Endothelial cell of umbilical vein (primary cell): Measurements from ENCODE around the gene RELT. TPM values are rescaled to one million over a fixed set of nuclear protein-coding genes. Genes with fewer than 3 reads are reported as not detected.

Experiments
- BruUV-seq: library from RNA; stranded (reverse); fragments of 400-500 nt; replicated peaks from 2 replicates; lab custom pipeline; 2021; lab: Mats Ljungman, UMichigan
- CTCF ChIA-PET: fragments of 300-600, 350-600 bp; sonication (Branson Sonifier 250); formaldehyde crosslinking; loops from one replicate; lab custom pipeline; 2021; ENCODE audit warnings: antibody characterized with exemption, inconsistent platforms; lab: Charles Lee
- POLR2A ChIA-PET: fragments of 300-600, 350-600 bp; sonication (Branson Sonifier 250); formaldehyde crosslinking; loops from one replicate; lab custom pipeline; 2021; ENCODE audit warnings: antibody characterized with exemption, inconsistent platforms; lab: Charles Lee
- DNase-seq: peaks from one replicate; pipeline ENCODE4 v3.0.0-alpha.2; 2011; ENCODE audit warnings: low read depth, low spot score
- FAIRE-seq: peaks from 2 replicates; lab custom pipeline; 2011; peaks lifted over from hg19 to GRCh38; lab: Jason Lieb, UNC
- H2AFZ ChIP-seq: 2 replicates; pipeline ENCODE4 v1.6.0; 2012; ENCODE audit warnings: low read depth, low read length, control low read depth, inconsistent platforms
- H3K27ac ChIP-seq: 2 replicates; pipeline ENCODE4 v1.5.1; 2011; ENCODE audit warnings: low read depth, mild to moderate bottlenecking, control low read depth, low read length, moderate library complexity; ENCODE audit not compliant: insufficient read depth
- H3K27me3 ChIP-seq, 2 experiments: 2 replicates each; pipeline versions ENCODE4 v1.6.0 to v1.6.1; 2011; ENCODE audit warnings: low read length in 2 of 2, mixed read lengths in 1 of 2; ENCODE audit not compliant: control insufficient read depth in 2 of 2, insufficient read depth in 2 of 2
- H3K36me3 ChIP-seq, 2 experiments: 2 replicates in 1 of 2; 3 replicates in 1 of 2; pipeline ENCODE4 v1.5.1; 2011; ENCODE audit warnings: low read length in 2 of 2, mild to moderate bottlenecking in 1 of 2, moderate library complexity in 1 of 2; ENCODE audit not compliant: control insufficient read depth in 2 of 2, insufficient read depth in 2 of 2; ENCODE audit errors: extremely low read depth in 1 of 2
- H3K4me1 ChIP-seq: 3 replicates; pipeline ENCODE4 v1.5.1; 2011; ENCODE audit warnings: mild to moderate bottlenecking, low read length; ENCODE audit not compliant: control insufficient read depth, insufficient read depth; ENCODE audit errors: extremely low read depth
- H3K4me2 ChIP-seq: 2 replicates; pipeline ENCODE4 v1.6.1; 2011; ENCODE audit warnings: low read length, control low read depth, mixed read lengths; ENCODE audit not compliant: insufficient read depth
- H3K4me3 ChIP-seq, 3 experiments: fragments of 200-600 bp in 1 of 3; sonication (generic), shearing (Covaris generic) in 1 of 3; replicated peaks in 1 of 3; 2 replicates each; pipeline ENCODE4 v1.5.1; 2011 to 2016; ENCODE audit warnings: control low read depth in 3 of 3, low read length in 3 of 3, mild to moderate bottlenecking in 2 of 3, inconsistent platforms in 1 of 3, low read depth in 1 of 3, moderate library complexity in 1 of 3; ENCODE audit not compliant: insufficient read depth in 1 of 3
- H3K79me2 ChIP-seq: 2 replicates; pipeline ENCODE4 v1.6.0; 2012; ENCODE audit warnings: low read length, inconsistent platforms; ENCODE audit not compliant: control insufficient read depth, insufficient read depth
- H3K9ac ChIP-seq: replicated peaks from 2 replicates; pipeline ENCODE3; 2011; ENCODE audit warnings: low read length, control low read depth; ENCODE audit not compliant: insufficient read depth; ENCODE audit errors: extremely low read depth
- H3K9me1 ChIP-seq: replicated peaks from 3 replicates; pipeline ENCODE4 v1.6.0; 2011; ENCODE audit warnings: mild to moderate bottlenecking, low read length; ENCODE audit not compliant: control insufficient read depth, insufficient read depth; ENCODE audit errors: extremely low read depth
- H3K9me3 ChIP-seq: replicated peaks from 2 replicates; pipeline ENCODE4 v1.5.1; 2012; ENCODE audit warnings: low read length, inconsistent platforms; ENCODE audit not compliant: control insufficient read depth, insufficient read depth
- H4K20me1 ChIP-seq: replicated peaks from 2 replicates; pipeline ENCODE3; 2011; ENCODE audit warnings: mild to moderate bottlenecking, low read length; ENCODE audit not compliant: control insufficient read depth, insufficient read depth; ENCODE audit errors: extremely low read depth
- CTCF ChIP-seq, 2 donors: IDR thresholded peaks; 1 replicate in 1 of 2; 2 replicates in 1 of 2; pipeline ENCODE4 v1.5.1; 2011; ENCODE audit warnings: low read length in 2 of 2, mild to moderate bottlenecking in 2 of 2, moderate library complexity in 2 of 2, control low read depth in 1 of 2, inconsistent platforms in 1 of 2, low read depth in 1 of 2; ENCODE audit not compliant: insufficient read depth in 1 of 2; ENCODE audit errors: extremely low read depth in 1 of 2
- EZH2 ChIP-seq: IDR thresholded peaks from 2 replicates; pipeline ENCODE4 v1.6.1; 2012; ENCODE audit warnings: borderline replicate concordance, low read depth, mild to moderate bottlenecking, moderate library complexity, low read length, inconsistent platforms; ENCODE audit not compliant: severe bottlenecking
- FOS ChIP-seq: IDR thresholded peaks from 2 replicates; pipeline ENCODE4 v1.6.1; 2011; ENCODE audit warnings: mild to moderate bottlenecking, low read length, moderate library complexity, borderline replicate concordance; ENCODE audit not compliant: insufficient read depth
- GATA2 ChIP-seq: IDR thresholded peaks from 2 replicates; pipeline ENCODE4 v1.7.0; 2011; ENCODE audit warnings: low read depth, mild to moderate bottlenecking, moderate library complexity, mixed read lengths, low read length; ENCODE audit not compliant: insufficient read length, insufficient read depth
- JUN ChIP-seq: IDR thresholded peaks from 2 replicates; pipeline ENCODE4 v1.6.1; 2011; ENCODE audit warnings: borderline replicate concordance, low read depth; ENCODE audit not compliant: insufficient read length, insufficient read depth
- MAX ChIP-seq: IDR thresholded peaks from 2 replicates; pipeline ENCODE4 v1.6.1; 2011; ENCODE audit not compliant: insufficient read depth, insufficient read length
- MYC ChIP-seq: IDR thresholded peaks from one replicate; pipeline ENCODE4 v1.6.1; 2011; ENCODE audit warnings: mild to moderate bottlenecking, low read depth, low read length
- POLR2A ChIP-seq: IDR thresholded peaks from 2 replicates; pipeline ENCODE4 v1.6.1; 2012; ENCODE audit warnings: low read depth, mild to moderate bottlenecking, control low read depth, low read length
- POLR2AphosphoS5 ChIP-seq: IDR thresholded peaks from 2 replicates; pipeline ENCODE4 v1.6.1; 2012; ENCODE audit warnings: low read depth, mild to moderate bottlenecking, control low read depth, low read length, moderate library complexity; ENCODE audit not compliant: insufficient read depth
- dilution Hi-C: fragments of 300-500 bp; cut with MboI; formaldehyde crosslinking; loops from one replicate; pipeline ENCODE4 v1.15.0; 2019; ENCODE audit warnings: low sequenced_read_pairs; ENCODE audit not compliant: extremely low pct_ligation_motif_present
- intact Hi-C: fragments of 100-400 bp; cut with micrococcal nuclease; formaldehyde crosslinking; loops from one replicate; pipeline ENCODE4 v1.10.0; 2022
- polyA plus RNA-seq, 4 experiments: library from polyadenylated mRNA; depleted of rRNA in 3 of 4; stranded (reverse) in 3 of 4; unstranded in 1 of 4; fragments of >200 nt; gene quantifications; 2 replicates each; pipeline versions ENCODE4 v1.2.1 to v1.2.3, GENCODE V29; 2011 to 2012; ENCODE audit warnings: missing spikeins in 1 of 4
- total RNA-seq: library from RNA; stranded (reverse); gene quantifications from 2 replicates; pipeline ENCODE4 v1.2.3, GENCODE V29; 2021

The RELT gene
- total and polyA plus RNA-seq, 2 donors (not counting 3 experiments of a cell fraction or from before 2014, with no cell fraction given), result 6.7 to 13.1 TPM

- BruUV-seq, result no TSS peak
- H3K27ac ChIP-seq, result no peak overlapping the region
- TF ChIP-seq MYC (no peak), CTCF (IDR thresholded peaks at IDR 0.05; ENCODE audit: extremely low read depth in 1 of 2, insufficient read depth in 1 of 2, low read depth in 1 of 2, low read length in 2 of 2) (no peak), FOS (no peak), GATA2 (no peak), MAX (no peak), JUN (no peak), EZH2 (no peak), POLR2A (no peak), POLR2AphosphoS5 (no peak)
- H3K4me1 ChIP-seq, result no peaks in the 10 kb centered on the region
- ChIA-PET CTCF (interaction anchor here (1.1 to 5.2 kb wide), 13 partner anchors 9 to 312 kb away, joined by 3 to 253 read pairs (median 25); partner anchors contain the start of genes ARHGEF17 and RELT), POLR2A (no interaction called here)
- intact Hi-C loops (no loop called here), dilution Hi-C loops (no loop called here)
- FAIRE-seq (no peak), DNase-seq (no peak)
- no peaks in the 10 kb centered on the region for H3K79me2 ChIP-seq
- H3K9me1 ChIP-seq, result no peaks in the 10 kb centered on the region
- no peak overlapping the region for H3K4me2 ChIP-seq
- H2AFZ ChIP-seq, result no peak overlapping the region
- peaks cover 0 to 25% of the 10 kb centered on the region in 2 experiments for H3K36me3 ChIP-seq
- no peak overlapping the region for H3K9ac ChIP-seq
- no peaks in the 10 kb centered on the region for H3K9me3 ChIP-seq
- H4K20me1 ChIP-seq, result no peaks in the 10 kb centered on the region
- H3K27me3 ChIP-seq, result no peaks in the 10 kb centered on the region
- no peak overlapping the region for H3K4me3 ChIP-seq
Measured at GRCh38 chr11:73349633-73350032, 26.6 kb upstream of the RELT start.
